Neural crest cell (in vitro differentiated cells): ENCODE measurements around the gene COL11A1. TPM values are rescaled to one million over a fixed set of nuclear protein-coding genes. Genes with fewer than 3 reads are reported as not detected.

Experiments
- DNase-seq: peaks from one replicate; pipeline ENCODE4 v3.0.0; 2021; ENCODE audit warnings: low read depth, mixed read lengths, low spot score
- H3K27ac Mint-ChIP-seq: one replicate; pipeline ENCODE4 v1.8.0; 2021; ENCODE audit warnings: mild to moderate bottlenecking, mixed read lengths; ENCODE audit not compliant: unreplicated experiment
- H3K27me3 Mint-ChIP-seq: 2 replicates; pipeline ENCODE4 v1.8.0; 2021; ENCODE audit warnings: low read depth, mild to moderate bottlenecking, mixed read lengths
- H3K36me3 Mint-ChIP-seq: 2 replicates; pipeline ENCODE4 v1.8.0; 2021; ENCODE audit warnings: low read depth, mild to moderate bottlenecking, mixed read lengths
- H3K4me1 Mint-ChIP-seq: 2 replicates; pipeline ENCODE4 v1.8.0; 2021; ENCODE audit warnings: mixed read lengths
- H3K4me3 Mint-ChIP-seq: one replicate; pipeline ENCODE4 v1.8.0; 2021; ENCODE audit warnings: mild to moderate bottlenecking, mixed read lengths
- H3K9me3 Mint-ChIP-seq: 2 replicates; pipeline ENCODE4 v1.8.0; 2021; ENCODE audit warnings: mixed read lengths
- total RNA-seq: library from RNA; stranded (reverse); gene quantifications from 2 replicates; pipeline ENCODE4 v1.2.1, GENCODE V29; 2021
- TF ChIP-seq, protein P1 (sequence below): fragments of 200-600 bp; sonication (generic); conservative IDR thresholded peaks from 2 replicates; pipeline ENCODE4 v1.5.0; 2021; ENCODE audit warnings: antibody characterized with exemption, mild to moderate bottlenecking

The COL11A1 gene
- total RNA-seq, 1 donor from 2014 or later = 25.1 TPM

DNA sequence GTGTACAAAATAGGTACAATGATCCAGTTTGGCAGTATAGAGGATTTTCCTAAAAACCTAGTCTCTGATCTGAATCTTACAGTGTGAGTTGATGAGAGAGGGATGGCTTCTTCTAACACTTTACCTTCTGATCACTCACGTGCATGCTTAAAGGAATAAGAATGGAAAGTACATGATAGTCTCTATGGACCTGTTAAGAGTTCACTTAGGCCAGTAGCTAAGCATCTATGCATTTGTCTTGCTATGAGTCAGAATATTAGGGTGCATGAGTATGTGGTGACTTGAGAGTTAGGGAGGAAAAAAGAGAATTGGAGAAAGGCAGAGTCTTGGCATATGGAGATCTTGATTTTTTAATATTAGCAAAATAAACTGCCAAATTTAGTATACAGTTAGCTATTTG lies 206.3 kb downstream of the COL11A1 start:
- no peaks in the 10 kb centered on the region for H3K4me1 Mint-ChIP-seq

DNA sequence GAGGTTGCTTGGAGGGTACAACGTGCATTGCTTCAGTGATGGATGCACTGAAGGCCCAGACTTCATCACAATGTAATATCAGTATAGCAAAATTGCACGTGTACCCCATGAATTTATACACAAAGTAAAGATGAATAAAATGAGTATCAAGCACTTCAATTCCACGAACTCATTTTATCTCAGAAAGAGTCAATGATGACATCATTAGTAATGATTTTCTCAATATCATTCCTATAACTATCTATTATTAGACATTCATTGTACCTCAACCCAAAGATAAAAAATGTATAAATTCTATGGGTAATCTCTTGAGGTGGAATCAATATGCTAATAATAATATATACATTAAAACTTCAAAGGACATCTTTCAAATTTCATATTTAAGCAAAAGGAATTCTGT lies 208.4 kb downstream of the COL11A1 start:
- Mint-ChIP-seq H3K27ac (no peak overlapping the region), H3K4me3 (no peak overlapping the region), H3K4me1 (no peaks in the 10 kb centered on the region), H3K9me3 (no peaks in the 10 kb centered on the region), H3K36me3 (no peaks in the 10 kb centered on the region), H3K27me3 (no peaks in the 10 kb centered on the region)
- DNase-seq = no peak
- TF ChIP-seq, protein P1, sequence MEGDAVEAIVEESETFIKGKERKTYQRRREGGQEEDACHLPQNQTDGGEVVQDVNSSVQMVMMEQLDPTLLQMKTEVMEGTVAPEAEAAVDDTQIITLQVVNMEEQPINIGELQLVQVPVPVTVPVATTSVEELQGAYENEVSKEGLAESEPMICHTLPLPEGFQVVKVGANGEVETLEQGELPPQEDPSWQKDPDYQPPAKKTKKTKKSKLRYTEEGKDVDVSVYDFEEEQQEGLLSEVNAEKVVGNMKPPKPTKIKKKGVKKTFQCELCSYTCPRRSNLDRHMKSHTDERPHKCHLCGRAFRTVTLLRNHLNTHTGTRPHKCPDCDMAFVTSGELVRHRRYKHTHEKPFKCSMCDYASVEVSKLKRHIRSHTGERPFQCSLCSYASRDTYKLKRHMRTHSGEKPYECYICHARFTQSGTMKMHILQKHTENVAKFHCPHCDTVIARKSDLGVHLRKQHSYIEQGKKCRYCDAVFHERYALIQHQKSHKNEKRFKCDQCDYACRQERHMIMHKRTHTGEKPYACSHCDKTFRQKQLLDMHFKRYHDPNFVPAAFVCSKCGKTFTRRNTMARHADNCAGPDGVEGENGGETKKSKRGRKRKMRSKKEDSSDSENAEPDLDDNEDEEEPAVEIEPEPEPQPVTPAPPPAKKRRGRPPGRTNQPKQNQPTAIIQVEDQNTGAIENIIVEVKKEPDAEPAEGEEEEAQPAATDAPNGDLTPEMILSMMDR = no peak

More for the DNA sequence above, 206.3 kb downstream of the COL11A1 start:
- H3K27me3 Mint-ChIP-seq = no peaks in the 10 kb centered on the region
- H3K4me3 Mint-ChIP-seq = no peak overlapping the region
- TF ChIP-seq, protein P1 = no peak
- DNase-seq = no peak
- H3K9me3 Mint-ChIP-seq = no peaks in the 10 kb centered on the region
- no peaks in the 10 kb centered on the region for H3K36me3 Mint-ChIP-seq
- no peak overlapping the region for H3K27ac Mint-ChIP-seq

DNA sequence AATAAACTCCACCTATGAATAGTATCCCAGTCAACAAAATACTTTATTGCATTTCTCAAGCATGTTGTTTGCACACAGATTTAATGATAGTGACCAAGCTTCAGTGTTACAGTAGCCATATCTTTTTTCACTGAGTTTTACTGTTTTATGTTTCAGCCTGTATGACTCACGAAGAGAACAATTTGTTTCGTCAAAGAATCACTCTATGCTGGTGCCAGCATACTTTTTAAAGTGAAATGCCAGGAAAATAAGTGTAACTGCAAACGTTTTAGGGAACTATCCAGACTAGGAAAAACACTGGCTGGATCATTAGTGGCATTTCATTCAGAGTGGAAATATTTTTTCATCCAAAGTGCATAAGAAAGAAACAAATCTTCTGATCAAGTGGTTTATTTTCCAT lies 210.8 kb downstream of the COL11A1 start:
- H3K27me3 Mint-ChIP-seq = no peaks in the 10 kb centered on the region
- DNase-seq = no peak
- H3K4me1 Mint-ChIP-seq = no peaks in the 10 kb centered on the region
- H3K27ac Mint-ChIP-seq = no peak overlapping the region
- no peaks in the 10 kb centered on the region for H3K36me3 Mint-ChIP-seq
- H3K9me3 Mint-ChIP-seq = no peaks in the 10 kb centered on the region
- TF ChIP-seq, protein P1 = no peak
- H3K4me3 Mint-ChIP-seq = no peak overlapping the region

DNA sequence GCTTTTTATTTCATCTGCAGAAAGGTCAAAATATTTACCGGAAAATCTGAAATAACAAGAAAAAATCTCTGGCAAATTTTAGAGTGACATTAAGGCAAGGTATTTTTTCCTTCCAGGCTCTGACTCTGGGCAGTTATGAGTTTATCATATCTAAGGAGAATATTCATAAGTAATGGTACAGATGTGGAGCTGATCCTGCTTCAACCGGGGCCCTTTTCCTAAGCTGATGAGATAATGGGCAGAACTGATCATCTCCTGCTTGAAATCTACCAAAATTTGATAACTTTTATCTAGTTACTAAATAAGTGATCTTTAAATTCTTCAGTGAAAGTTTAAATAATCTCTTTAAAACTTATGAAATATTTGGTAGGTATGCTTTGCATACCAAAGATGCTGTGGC lies 211.6 kb downstream of the COL11A1 start:
- H3K4me3 Mint-ChIP-seq = no peak overlapping the region
- no peak for DNase-seq
- H3K9me3 Mint-ChIP-seq = no peaks in the 10 kb centered on the region
- no peak overlapping the region for H3K27ac Mint-ChIP-seq
- no peaks in the 10 kb centered on the region for H3K27me3 Mint-ChIP-seq
- TF ChIP-seq, protein P1 = no peak
- H3K4me1 Mint-ChIP-seq = no peaks in the 10 kb centered on the region
- H3K36me3 Mint-ChIP-seq = no peaks in the 10 kb centered on the region

DNA sequence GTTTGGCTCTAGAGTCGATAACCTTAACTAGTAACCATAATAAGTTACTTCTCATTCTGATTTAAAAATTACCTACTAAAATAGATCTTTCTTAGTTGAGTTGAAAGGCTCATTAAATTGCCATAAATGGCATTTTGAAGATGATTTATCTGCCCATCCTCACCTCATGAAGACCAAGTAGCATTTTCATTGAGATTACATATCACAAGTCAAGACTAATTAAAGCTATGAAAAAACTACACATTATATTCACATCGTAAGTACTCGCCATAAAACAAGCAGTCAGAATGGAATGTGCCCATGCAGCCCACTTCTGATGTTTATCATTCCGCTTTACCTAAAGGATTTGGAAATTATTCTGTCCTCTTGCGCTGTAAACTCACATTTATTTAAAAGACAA lies 212.0 kb downstream of the COL11A1 start:
- TF ChIP-seq, protein P1 = no peak
- H3K4me3 Mint-ChIP-seq = no peak overlapping the region
- no peak overlapping the region for H3K27ac Mint-ChIP-seq
- DNase-seq = no peak
- no peaks in the 10 kb centered on the region for H3K27me3 Mint-ChIP-seq
- H3K4me1 Mint-ChIP-seq = no peaks in the 10 kb centered on the region
- H3K9me3 Mint-ChIP-seq = no peaks in the 10 kb centered on the region
- no peaks in the 10 kb centered on the region for H3K36me3 Mint-ChIP-seq
